Measurements from ENCODE around the gene ALDH6A1.

DNA sequence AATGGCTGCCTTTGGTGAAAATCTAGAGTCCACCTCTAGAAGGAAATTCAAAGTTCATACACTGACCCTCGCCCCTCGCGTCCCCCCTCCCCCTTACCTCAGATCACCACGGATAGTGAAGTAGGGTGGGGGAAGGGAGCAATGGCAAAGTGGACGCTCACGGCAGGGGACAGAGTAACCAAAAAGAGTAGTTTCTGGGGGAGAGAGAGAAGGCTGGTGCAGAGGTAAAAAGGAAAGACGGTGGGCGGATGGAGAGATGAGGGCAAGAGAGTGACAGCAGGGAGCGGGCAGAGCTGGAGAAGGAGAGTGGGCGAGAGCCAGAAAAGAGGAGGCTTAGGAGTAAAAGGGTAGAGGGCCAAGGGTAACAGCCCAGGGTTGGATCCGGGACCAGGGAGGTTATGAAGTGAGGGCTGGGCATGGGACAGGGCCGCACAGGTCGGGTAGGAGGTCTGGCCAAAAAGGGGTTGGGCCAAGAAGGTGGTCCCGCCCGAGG lies 423 bp downstream of the ALDH6A1 start:
- TF ChIP-seq, protein P1, sequence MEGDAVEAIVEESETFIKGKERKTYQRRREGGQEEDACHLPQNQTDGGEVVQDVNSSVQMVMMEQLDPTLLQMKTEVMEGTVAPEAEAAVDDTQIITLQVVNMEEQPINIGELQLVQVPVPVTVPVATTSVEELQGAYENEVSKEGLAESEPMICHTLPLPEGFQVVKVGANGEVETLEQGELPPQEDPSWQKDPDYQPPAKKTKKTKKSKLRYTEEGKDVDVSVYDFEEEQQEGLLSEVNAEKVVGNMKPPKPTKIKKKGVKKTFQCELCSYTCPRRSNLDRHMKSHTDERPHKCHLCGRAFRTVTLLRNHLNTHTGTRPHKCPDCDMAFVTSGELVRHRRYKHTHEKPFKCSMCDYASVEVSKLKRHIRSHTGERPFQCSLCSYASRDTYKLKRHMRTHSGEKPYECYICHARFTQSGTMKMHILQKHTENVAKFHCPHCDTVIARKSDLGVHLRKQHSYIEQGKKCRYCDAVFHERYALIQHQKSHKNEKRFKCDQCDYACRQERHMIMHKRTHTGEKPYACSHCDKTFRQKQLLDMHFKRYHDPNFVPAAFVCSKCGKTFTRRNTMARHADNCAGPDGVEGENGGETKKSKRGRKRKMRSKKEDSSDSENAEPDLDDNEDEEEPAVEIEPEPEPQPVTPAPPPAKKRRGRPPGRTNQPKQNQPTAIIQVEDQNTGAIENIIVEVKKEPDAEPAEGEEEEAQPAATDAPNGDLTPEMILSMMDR (IDR thresholded peaks at IDR 0.05; ENCODE audit: insufficient read depth, low read length, poor library complexity, severe bottlenecking): no peak
- TF ChIP-seq EZH2phosphoT487 (conservative IDR thresholded peaks at IDR 0.05; ENCODE audit: low read length): no peak
